Mesenchymal stem cell (in vitro differentiated cells and primary cell): ENCODE measurements around the gene HMCES.

Experiments
- DNase-seq: peaks from one replicate; pipeline ENCODE4 v3.0.0-alpha.2; 2013
- H2AFZ ChIP-seq: one replicate; pipeline ENCODE4 v1.6.1; 2013; ENCODE audit warnings: low read depth, mild to moderate bottlenecking, control low read depth, inconsistent platforms, low read length, moderate library complexity
- H2AK5ac ChIP-seq: 2 replicates; pipeline ENCODE4 v1.6.1; 2013; ENCODE audit warnings: low read length, moderate library complexity, mild to moderate bottlenecking, inconsistent platforms; ENCODE audit not compliant: severe bottlenecking
- H2BK120ac ChIP-seq: one replicate; pipeline ENCODE4 v1.6.1; 2013; ENCODE audit warnings: low read depth, mild to moderate bottlenecking, inconsistent platforms, low read length, moderate library complexity
- H2BK12ac ChIP-seq, 2 experiments: one replicate each; pipeline ENCODE4 v1.6.1; 2013; ENCODE audit warnings: inconsistent platforms in 2 of 2, low read length in 2 of 2, mild to moderate bottlenecking in 2 of 2, moderate library complexity in 2 of 2, control low read depth in 1 of 2
- H2BK15ac ChIP-seq: one replicate; pipeline ENCODE4 v1.6.1; 2013; ENCODE audit warnings: mild to moderate bottlenecking, low read depth, inconsistent platforms; ENCODE audit not compliant: poor library complexity, severe bottlenecking
- H2BK5ac ChIP-seq: 2 replicates; pipeline ENCODE4 v1.6.1; 2013; ENCODE audit warnings: low read depth, mild to moderate bottlenecking, low read length, control low read depth, inconsistent platforms; ENCODE audit not compliant: poor library complexity, severe bottlenecking
- H3K14ac ChIP-seq, 2 experiments: one replicate each; pipeline ENCODE4 v1.6.1; 2013; ENCODE audit warnings: inconsistent platforms in 2 of 2, low read length in 2 of 2, control low read depth in 1 of 2, mild to moderate bottlenecking in 1 of 2, moderate library complexity in 1 of 2
- H3K18ac ChIP-seq, 2 experiments: one replicate each; pipeline ENCODE4 v1.6.1; 2013; ENCODE audit warnings: inconsistent platforms in 2 of 2, low read length in 2 of 2, control low read depth in 1 of 2, low read depth in 1 of 2, mild to moderate bottlenecking in 1 of 2
- H3K23ac ChIP-seq, 2 experiments: one replicate each; pipeline ENCODE4 v1.6.1; 2013; ENCODE audit warnings: inconsistent platforms in 2 of 2, low read length in 2 of 2, mild to moderate bottlenecking in 2 of 2, moderate library complexity in 2 of 2, control low read depth in 1 of 2
- H3K27ac ChIP-seq: 2 replicates; pipeline ENCODE4 v1.5.1; 2013; ENCODE audit warnings: mild to moderate bottlenecking, moderate library complexity, low read length, control low read depth, inconsistent platforms; ENCODE audit not compliant: poor library complexity, severe bottlenecking
- H3K27me3 ChIP-seq, 2 experiments: 2 replicates each; pipeline versions ENCODE4 v1.6.1 to v1.7.0; 2013; ENCODE audit warnings: low read length in 2 of 2, mild to moderate bottlenecking in 2 of 2, moderate library complexity in 2 of 2, control low read depth in 1 of 2, inconsistent platforms in 1 of 2; ENCODE audit not compliant: control insufficient read depth in 1 of 2, insufficient read depth in 1 of 2
- H3K36me3 ChIP-seq, 2 experiments: 2 replicates each; pipeline versions ENCODE4 v1.6.1 to v1.7.0; 2013; ENCODE audit warnings: low read length in 2 of 2, control low read depth in 1 of 2, inconsistent platforms in 1 of 2, low read depth in 1 of 2, mild to moderate bottlenecking in 1 of 2; ENCODE audit not compliant: insufficient read depth in 2 of 2, control insufficient read depth in 1 of 2
- H3K4ac ChIP-seq, 2 experiments: one replicate each; pipeline ENCODE4 v1.6.1; 2013; ENCODE audit warnings: inconsistent platforms in 2 of 2, low read length in 2 of 2, mild to moderate bottlenecking in 2 of 2, moderate library complexity in 2 of 2, control low read depth in 1 of 2, low read depth in 1 of 2
- H3K4me1 ChIP-seq: 2 replicates; pipeline ENCODE4 v1.6.1; 2013; ENCODE audit warnings: low read depth, low read length, control low read depth; ENCODE audit not compliant: control insufficient read depth, insufficient read depth
- H3K4me2 ChIP-seq: 2 replicates; pipeline ENCODE4 v1.6.1; 2013; ENCODE audit warnings: low read length, mild to moderate bottlenecking, inconsistent platforms; ENCODE audit not compliant: poor library complexity, severe bottlenecking
- H3K4me3 ChIP-seq, 2 experiments: 2 replicates each; pipeline versions ENCODE4 v1.5.1 to v1.7.0; 2013; ENCODE audit warnings: low read length in 2 of 2, mild to moderate bottlenecking in 2 of 2, control low read depth in 1 of 2, low read depth in 1 of 2; ENCODE audit not compliant: insufficient read depth in 1 of 2
- H3K79me1 ChIP-seq: replicated peaks from 2 replicates; pipeline ENCODE4 v1.6.1; 2013; ENCODE audit warnings: mild to moderate bottlenecking, control low read depth, low read length, inconsistent platforms; ENCODE audit not compliant: poor library complexity, severe bottlenecking
- H3K9ac ChIP-seq: 2 replicates; pipeline ENCODE4 v1.7.0; 2013; ENCODE audit warnings: mild to moderate bottlenecking, low read length, moderate library complexity
- H3K9me3 ChIP-seq: 2 replicates; pipeline ENCODE4 v1.7.0; 2013; ENCODE audit warnings: mild to moderate bottlenecking, low read length; ENCODE audit not compliant: control insufficient read depth
- H4K8ac ChIP-seq: one replicate; pipeline ENCODE4 v1.6.1; 2013; ENCODE audit warnings: inconsistent platforms, mild to moderate bottlenecking, low read length, moderate library complexity
- H4K91ac ChIP-seq: one replicate; pipeline ENCODE4 v1.6.1; 2013; ENCODE audit warnings: mild to moderate bottlenecking, low read length, inconsistent platforms
- WGBS: methylation state at CpG from one replicate; pipeline ENCODE4 v1.1.7; 2013; ENCODE audit warnings: mixed read lengths; 5-methylcytosine and 5-hydroxymethylcytosine counted together

HMCES gene

DNA sequence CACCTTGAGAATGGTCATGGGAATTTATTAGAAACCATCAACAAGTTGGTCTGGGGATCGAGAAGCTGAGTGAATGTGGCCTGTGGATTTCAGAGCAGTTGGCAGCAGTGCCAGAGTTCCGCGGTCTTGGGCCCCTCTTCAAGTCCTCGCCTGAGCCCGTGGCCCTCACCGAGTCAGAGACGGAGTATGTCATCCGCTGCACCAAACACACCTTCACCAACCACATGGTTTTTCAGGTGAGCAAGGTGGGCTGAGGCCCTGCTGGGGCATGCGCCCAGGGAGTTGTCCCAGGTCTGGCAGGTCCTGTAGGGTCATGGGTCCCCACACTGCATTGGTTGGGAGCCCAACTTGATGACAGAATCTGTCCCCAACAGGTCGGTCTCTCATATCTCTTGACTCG lies 7.0 kb upstream of the HMCES start:
- Histone ChIP-seq H3K4ac (peak overlapping the region in 1 of 2 experiments; percentile 17), H3K23ac (no peak overlapping the region), H3K36me3 (peaks cover 63 to 99% of the 10 kb centered on the region in 2 experiments), H3K4me1 (no peaks in the 10 kb centered on the region), H2AFZ (no peak overlapping the region), H3K4me2 (no peak overlapping the region), H2BK12ac (no peak overlapping the region), H2BK15ac (no peak overlapping the region), H2BK120ac (no peak overlapping the region), H3K18ac (no peak overlapping the region), H3K79me1 (peaks cover 29% of the 10 kb centered on the region), H3K9ac (no peak overlapping the region), H3K27ac (no peak overlapping the region), H4K91ac (no peak overlapping the region), H3K14ac (no peak overlapping the region), H2AK5ac (no peak overlapping the region), H3K9me3 (no peaks in the 10 kb centered on the region), H2BK5ac (no peak overlapping the region), H3K27me3 (no peaks in the 10 kb centered on the region), H3K4me3 (no peak overlapping the region), H4K8ac (no peak overlapping the region)
- WGBS = 97% methylated on average over 11 of the region's 11 CpGs
- no peak for DNase-seq

DNA sequence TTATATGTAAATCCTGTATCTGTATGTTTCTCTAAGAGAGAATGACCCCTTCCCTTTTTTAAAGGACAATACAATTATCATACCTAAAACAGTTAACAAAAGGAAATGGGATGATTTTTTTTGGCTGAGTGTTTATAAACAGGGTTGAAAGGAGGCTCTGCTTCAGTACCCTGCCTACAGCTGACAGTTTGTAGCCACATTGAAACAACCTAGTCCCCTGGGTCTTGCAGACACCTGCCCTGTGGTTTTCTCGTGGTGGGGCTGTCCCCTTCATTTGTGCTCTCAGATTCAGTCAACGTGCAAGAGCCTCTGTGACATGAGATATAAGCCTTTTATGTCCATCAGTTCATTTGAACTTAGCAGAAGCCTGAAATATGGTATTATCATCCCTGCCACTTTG lies 2.3 kb upstream of the HMCES start:
- no peaks in the 10 kb centered on the region for H3K9me3 ChIP-seq
- no peak overlapping the region for H3K4me3 ChIP-seq
- no peak overlapping the region for H2BK12ac ChIP-seq
- no peak overlapping the region for H2BK120ac ChIP-seq
- H3K18ac ChIP-seq = no peak overlapping the region
- no peak overlapping the region for H2AK5ac ChIP-seq
- 85% methylated on average over 2 of the region's 2 CpGs for WGBS
- peaks cover 14% of the 10 kb centered on the region for H3K79me1 ChIP-seq
- H3K9ac ChIP-seq = no peak overlapping the region
- no peak overlapping the region for H3K4ac ChIP-seq
- no peak overlapping the region for H4K8ac ChIP-seq
- H2BK5ac ChIP-seq = no peak overlapping the region
- no peak overlapping the region for H3K27ac ChIP-seq
- H3K23ac ChIP-seq = no peak overlapping the region
- peaks cover 2% of the 10 kb centered on the region for H3K4me1 ChIP-seq
- H3K36me3 ChIP-seq = peaks cover 41 to 63% of the 10 kb centered on the region in 2 experiments
- no peak overlapping the region for H4K91ac ChIP-seq
- H2AFZ ChIP-seq = no peak overlapping the region
- H3K4me2 ChIP-seq = no peak overlapping the region
- no peak overlapping the region for H3K14ac ChIP-seq
- DNase-seq = no peak
- no peak overlapping the region for H2BK15ac ChIP-seq
- H3K27me3 ChIP-seq = no peaks in the 10 kb centered on the region

DNA sequence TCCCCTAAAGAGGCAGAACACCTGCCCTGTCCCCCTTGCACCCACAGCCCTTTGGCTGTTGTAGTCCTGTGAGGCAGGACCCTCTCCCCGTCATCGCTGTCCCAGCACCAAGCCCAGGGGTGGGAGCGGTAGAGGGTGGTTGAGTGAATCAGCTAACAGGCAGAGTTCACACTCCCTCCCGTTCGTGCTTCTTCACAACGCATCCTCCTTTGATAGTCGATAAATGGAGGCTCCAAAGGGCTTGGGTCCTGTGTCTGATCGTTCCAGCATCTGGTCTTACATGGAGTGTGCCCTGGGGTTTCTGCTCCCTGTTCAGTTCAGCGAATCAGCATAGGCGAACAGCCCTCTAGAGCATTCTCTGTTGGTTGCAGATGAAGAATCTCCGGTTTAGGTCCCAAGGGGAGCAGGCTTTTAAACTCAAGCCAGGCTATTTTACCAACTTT lies 820 bp upstream of the HMCES start:
- Histone ChIP-seq H2BK12ac (no peak overlapping the region), H2AFZ (no peak overlapping the region), H3K23ac (no peak overlapping the region), H3K4me3 (peak overlapping the region in 1 of 2 experiments; percentile 84), H2AK5ac (no peak overlapping the region), H3K4me2 (no peak overlapping the region), H4K8ac (peak overlapping the region; percentile 83), H3K27me3 (no peaks in the 10 kb centered on the region), H3K14ac (no peak overlapping the region), H2BK5ac (no peak overlapping the region), H3K18ac (no peak overlapping the region), H4K91ac (no peak overlapping the region), H2BK120ac (no peak overlapping the region), H3K9me3 (no peaks in the 10 kb centered on the region), H3K9ac (peak overlapping the region; percentile 91), H3K4ac (no peak overlapping the region), H3K4me1 (peaks cover 2% of the 10 kb centered on the region), H3K79me1 (peaks cover 11% of the 10 kb centered on the region), H2BK15ac (no peak overlapping the region), H3K36me3 (peaks cover 27 to 48% of the 10 kb centered on the region in 2 experiments), H3K27ac (peak overlapping the region; percentile 4)
- 80% methylated on average over 11 of the region's 11 CpGs for WGBS
- DNase-seq = peak; percentile 42

DNA sequence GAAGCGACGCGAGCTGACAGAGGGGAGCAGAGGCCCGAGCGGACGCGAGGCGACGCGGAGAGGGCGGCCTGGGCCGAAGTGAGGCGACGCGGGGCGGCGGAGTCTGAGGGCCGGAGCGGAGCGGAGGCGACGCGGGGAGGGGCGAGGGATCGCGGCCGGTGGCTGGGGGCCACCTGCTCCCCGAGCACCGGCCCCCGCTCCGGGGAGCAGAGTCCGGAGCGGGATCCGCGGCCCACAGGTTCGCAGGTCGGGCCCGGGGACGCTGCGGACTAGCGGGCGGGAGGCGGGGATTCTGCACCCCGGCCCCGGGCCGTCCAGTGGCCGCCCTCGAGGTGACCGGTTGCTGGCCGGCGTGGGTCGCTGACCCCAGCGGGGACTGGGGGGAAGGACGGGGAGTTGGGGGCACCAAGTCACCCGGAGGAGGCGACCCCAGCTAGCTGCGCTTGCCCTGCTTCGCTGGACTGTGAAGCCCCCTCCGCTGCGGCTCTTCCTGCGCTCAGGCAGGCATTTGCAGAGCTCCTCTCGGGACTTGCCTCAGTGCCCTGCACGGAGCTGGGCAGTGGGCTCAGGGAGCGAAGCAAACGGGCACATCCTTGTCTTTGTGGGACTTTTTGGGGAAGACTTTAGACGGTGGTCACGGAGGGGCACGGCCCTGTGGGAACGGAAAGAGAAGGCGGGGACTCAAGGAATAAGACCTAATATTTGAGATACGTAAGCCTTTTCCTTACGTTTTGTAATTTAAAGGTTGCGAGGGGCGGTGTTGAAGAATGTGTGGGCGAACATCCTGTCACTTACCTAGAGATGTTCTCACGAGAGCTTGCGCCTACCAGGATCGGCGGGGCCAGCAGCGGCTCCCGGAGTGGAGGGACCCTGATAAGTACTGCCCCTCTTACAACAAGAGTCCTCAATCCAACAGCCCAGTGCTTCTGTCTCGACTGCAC lies 566 bp downstream of the HMCES start:
- WGBS = 1% methylated on average over 59 of the region's 82 CpGs
- H3K4ac ChIP-seq = peak overlapping the region; percentile 0 to 64
- peak overlapping the region in 1 of 2 experiments; percentile 46 for H3K14ac ChIP-seq
- peak overlapping the region; percentile 46 for H3K27ac ChIP-seq
- H3K79me1 ChIP-seq = peaks cover 13% of the 10 kb centered on the region
- peaks cover 21 to 42% of the 10 kb centered on the region in 2 experiments for H3K36me3 ChIP-seq
- peak overlapping the region; percentile 85 for H2AFZ ChIP-seq
- H3K4me3 ChIP-seq = peak overlapping the region; percentile 72 to 84
- peak overlapping the region; percentile 91 for H3K9ac ChIP-seq
- no peak overlapping the region for H2BK5ac ChIP-seq
- H3K18ac ChIP-seq = peak overlapping the region; percentile 83 to 96
- peak overlapping the region in 1 of 2 experiments; percentile 2 for H3K23ac ChIP-seq
- peak overlapping the region; percentile 34 for H2BK15ac ChIP-seq
- peak overlapping the region; percentile 40 to 44 for H2BK12ac ChIP-seq
- H2BK120ac ChIP-seq = peak overlapping the region; percentile 55
- peaks cover 2% of the 10 kb centered on the region for H3K4me1 ChIP-seq
- H2AK5ac ChIP-seq = no peak overlapping the region
- peak overlapping the region; percentile 74 for H4K91ac ChIP-seq
- H3K27me3 ChIP-seq = no peaks in the 10 kb centered on the region
- H4K8ac ChIP-seq = peak overlapping the region; percentile 76
- H3K4me2 ChIP-seq = peak overlapping the region; percentile 63
- DNase-seq = peak; percentile 81
- no peaks in the 10 kb centered on the region for H3K9me3 ChIP-seq
